HG03521 (cell line): ENCODE measurements around the gene HNRNPL.
"Not testable (repeated sequence)": the region's sequence is repeated elsewhere in the genome, so short reads cannot be mapped to it uniquely, and the experiment has no call there.

ENCODE experiments used
- ATAC-seq: cut with Tn5 transposase; IDR thresholded peaks from one replicate; pipeline ENCODE4 v1.9.1; 2021; ENCODE audit warnings: mild to moderate bottlenecking, moderate library complexity; ENCODE audit not compliant: unreplicated experiment

The HNRNPL gene

DNA sequence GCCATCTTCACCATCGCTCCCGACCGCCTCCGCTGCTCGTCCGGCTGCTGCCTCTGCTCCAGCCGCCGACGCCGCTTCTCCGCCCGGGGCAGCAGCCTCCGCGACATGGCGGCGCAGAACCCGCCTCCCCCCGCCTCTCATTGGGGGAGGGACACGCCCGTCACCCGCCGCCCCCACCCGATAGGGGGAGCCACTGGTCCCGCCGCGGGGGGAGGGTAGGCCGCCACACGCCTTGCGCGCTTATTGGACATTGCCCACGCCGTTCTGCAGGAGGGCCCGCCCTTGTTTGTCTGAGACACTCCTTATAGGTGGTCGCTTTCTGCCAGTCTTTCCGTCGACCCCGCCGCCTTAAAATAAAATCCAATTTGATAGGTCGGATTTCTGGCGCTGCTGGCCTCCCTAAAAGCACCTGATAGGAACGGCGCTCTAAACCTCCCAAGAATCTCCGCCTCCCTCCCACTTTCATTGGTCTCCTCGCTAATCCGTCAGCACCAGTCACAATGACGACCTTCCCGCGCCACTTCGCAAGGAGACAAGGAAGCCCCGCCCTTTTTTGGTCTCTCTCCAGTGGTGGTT lies at the start of gene HNRNPL:
TSS of gene HNRNPL (minus strand) at position 127 of the 576 bp plus-strand sequence. CDS start at position 107, 20 bp downstream.
- peak; percentile 52 for ATAC-seq

DNA sequence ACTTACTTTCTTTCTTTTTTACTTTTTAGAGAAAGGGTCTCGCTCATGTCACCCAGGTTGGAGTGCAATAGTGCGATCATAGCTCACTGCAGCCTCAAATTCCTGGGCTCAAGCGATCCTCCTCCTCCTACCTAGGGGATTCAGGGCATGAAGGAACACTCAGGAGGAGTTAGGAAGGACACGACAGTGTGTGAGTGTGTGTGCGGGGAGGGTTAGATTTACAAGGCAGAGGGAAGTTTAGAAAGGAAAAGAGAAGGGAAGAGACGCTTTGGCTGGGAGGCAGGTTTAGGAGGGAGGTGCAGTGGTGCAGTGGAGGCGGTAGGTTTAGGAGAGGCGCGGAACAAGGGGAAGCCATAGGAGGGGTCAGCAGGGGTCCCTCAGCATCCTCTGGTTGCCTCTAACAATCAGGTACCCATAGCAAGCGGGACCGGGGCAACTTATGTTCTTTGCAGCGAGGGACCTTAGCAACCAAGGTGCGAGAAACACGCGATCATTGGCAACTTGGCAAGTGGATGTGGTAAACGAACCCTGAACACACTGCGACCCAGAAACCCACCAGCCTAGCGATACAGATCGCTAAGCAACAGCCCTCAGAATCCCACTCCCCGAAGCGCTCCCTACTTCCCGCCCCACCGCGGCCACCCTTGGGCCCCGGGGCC lies 49.1 kb upstream of the HNRNPL start:
- no peak for ATAC-seq

DNA sequence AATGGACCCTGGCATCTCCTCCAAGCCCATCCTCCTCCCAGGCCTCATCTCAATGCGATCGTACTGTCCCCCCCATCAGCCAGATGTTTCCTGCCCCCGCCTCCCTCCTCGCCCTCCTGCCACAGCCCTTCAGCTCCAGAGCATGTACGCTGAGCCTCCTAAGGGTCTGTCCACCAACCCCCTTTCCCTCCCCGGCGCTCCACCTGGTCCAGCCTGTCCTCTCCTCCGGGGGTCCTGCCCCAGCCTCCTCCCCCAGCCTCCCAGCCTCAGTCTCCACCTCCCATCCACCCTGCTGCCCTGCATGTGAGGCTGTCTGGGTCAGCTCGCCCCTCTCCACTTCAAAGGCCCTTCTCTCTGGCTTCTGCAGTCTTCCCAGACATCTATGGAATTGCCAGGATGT lies 45.2 kb upstream of the HNRNPL start:
- no peak for ATAC-seq

DNA sequence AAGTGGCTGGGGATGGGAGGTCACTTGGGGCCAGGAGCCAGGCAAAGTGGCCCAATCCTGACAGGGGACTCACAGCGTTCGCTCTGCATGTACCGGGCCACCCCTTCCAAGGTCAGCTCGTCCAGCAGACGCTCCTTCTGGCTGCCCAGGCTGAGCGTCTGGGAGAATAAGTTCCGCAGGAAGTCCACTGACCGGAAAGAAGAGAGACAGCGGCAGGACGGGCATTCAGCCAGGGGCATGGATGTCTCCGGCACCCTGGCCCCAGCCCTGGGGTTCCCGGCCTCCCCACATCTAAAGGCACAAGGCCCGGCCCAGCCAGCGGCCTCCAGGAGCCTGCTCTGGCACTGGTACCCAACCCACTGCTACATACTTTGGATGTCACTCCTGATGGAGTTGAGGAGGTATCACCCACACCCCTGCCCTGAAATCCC lies 43.6 kb upstream of the HNRNPL start:
- no peak for ATAC-seq

DNA sequence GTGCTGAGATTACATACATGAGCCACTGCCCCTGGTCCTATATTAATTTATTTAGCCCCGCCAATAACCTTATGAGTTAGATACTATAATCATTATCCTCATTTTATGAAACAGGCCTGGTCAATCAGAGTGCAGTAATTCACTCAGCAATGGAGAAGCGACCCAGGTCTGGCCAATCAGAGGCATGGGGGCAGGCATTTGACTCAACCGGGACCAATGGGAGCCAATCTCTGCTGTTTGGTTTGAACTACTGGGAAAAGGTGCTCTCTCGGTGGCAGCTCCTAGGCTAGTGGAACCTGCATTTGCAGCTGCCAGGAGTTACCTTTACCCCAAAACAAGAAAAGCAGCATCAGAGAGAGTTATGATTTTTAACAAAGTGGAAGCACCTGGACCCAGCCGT lies 43.1 kb upstream of the HNRNPL start:
- no peak for ATAC-seq

DNA sequence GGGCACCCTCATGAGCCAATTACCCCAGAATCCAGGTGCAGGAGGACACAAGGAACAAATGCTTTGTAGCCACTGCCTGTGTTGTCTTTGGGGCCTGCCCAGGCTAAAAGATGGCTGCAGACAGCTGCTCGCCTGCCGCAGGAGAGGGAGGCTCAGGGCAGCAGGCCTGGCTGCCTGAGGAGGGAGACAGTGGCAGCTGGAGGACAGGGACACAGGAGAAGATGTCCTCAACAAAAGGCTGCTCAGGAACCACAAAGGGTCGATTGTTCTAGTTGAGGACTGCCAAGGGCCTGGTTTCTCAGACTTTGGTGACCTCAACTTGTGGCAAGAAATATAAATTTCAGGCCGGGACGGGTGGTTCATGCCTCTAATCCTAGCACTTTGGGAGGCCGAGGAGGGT lies 42.0 kb upstream of the HNRNPL start:
- no peak for ATAC-seq

DNA sequence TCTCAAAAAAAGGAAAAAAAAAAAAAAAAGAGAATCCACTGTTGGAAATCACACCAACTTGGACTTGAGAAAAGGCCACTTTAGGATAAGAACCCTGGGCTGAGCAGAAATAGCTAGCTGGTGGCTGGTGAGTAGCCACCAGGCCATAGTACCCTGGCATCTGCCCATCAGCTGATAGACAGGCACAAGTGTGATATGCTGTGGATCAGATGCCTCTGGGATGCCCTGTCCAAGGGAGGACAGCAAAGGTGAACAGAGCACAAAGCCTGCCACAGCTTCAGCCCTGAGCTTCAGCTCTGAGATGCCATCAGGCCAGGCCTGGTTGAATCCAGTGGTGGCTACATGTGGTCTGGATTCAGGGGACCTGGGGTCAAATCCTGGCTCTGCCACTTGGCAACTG lies 40.9 kb upstream of the HNRNPL start:
- no peak for ATAC-seq

DNA sequence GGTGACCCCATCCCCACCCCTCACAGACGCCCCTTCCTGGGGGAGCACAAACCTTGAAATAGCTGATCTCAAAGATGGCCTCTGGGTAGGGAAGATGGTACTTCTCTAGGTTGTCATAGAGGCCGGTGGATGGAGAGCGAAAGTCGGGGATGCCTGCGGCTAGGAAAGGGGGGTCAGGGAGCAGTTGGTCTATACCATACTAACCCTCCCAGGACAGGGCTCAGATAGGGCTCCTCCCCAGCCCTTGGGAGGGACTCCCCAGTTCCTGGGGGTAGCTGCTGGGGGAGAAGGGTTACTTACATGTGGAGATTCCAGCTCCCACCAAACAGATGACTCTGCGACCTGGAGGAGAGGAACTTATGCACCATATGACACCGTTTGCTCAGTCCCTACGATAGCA lies 40.0 kb upstream of the HNRNPL start:
- ATAC-seq, result no peak

DNA sequence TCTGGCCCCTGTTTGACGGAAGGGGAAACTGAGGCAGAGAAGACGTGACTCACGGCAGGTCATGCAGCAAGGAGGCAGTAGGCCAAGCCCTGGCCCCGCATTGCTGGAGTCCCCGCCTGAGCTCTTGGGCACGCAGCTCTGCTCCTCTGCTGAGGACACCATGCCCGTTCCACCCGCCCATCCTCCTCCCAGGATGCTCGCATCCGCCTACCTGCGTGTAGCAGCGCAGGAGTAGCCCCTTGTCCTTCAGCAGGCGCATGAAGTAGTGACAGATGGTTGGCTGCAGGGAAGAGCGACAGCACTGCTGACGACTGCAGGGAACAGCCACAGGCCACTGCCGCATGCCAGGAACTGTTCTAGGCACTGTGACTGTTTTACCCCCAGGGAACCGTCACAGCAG lies 39.1 kb upstream of the HNRNPL start:
- no peak for ATAC-seq

DNA sequence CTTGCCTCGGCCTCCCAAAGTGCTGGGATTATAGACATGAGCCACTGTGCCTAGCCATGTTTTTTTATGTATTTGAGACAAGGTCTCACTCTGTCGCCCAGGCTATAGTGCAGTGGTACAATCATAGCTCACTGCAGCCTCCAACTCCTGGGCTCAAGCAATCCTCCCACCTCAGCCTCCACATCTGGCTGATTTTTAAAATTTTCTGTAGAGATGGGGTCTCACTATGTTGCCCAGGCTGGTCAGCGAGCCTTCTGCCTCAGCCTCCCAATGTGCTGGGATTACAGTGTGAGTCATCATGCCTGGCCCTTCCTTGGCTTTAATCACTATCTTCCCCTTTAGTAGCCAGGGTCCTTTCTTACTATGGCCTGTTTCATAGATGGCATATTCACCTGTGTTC lies 34.9 kb upstream of the HNRNPL start:
- not testable (repeated sequence) for ATAC-seq

DNA sequence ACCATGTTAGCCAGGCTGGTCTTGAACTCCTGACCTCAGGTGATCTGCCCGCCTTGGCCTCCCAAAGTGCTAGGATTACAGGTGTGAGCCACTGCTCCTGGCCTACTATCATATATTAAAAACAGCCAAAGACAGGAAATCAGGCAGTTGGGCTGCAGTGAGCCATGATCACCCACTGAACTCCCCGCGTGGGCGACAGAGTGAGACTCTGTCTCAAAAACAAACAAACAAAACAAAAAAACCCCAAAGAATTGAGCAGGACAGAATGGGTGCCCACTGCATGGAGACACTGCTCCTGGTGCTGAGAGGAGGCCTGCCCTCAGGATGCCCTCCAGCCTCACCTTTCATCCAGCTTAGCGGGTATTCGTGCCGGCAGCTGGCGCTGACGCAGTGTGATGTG lies 33.5 kb upstream of the HNRNPL start:
- no peak for ATAC-seq

DNA sequence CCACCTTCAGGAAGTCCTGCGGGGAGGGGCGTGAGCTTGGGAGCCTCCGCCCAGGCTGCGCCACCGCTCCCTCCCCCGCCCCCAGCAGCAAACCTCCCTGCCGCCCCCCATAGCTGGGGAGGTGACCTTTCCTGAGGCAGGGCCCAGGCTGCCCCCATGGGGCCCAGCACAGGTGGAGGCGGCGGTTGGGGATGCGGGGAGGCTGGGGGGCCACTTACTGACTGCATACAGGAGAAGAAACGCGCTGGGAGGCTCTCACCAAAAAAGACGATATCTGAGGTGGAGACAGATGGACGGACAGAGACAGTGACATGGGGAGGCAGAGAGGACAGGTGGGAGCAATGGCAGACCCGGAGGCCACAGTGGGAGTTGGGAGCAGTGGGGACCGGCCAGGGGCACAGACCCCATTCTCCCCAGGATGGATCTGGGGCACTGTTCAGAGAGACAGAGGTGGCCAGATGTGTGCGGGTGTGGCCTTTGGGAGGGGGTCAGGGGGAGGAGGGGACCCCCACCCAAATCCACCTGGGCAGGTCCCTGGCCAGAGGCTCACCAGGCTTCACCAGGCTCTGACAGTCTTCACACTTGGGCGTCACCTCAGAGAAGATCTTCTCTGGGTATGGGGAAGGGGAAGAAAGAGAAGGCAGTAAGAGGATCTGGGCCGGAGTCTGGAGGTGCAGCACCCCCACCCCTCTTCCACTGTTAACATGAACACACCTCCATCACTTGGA lies 31.3 kb upstream of the HNRNPL start:
- ATAC-seq, result no peak

DNA sequence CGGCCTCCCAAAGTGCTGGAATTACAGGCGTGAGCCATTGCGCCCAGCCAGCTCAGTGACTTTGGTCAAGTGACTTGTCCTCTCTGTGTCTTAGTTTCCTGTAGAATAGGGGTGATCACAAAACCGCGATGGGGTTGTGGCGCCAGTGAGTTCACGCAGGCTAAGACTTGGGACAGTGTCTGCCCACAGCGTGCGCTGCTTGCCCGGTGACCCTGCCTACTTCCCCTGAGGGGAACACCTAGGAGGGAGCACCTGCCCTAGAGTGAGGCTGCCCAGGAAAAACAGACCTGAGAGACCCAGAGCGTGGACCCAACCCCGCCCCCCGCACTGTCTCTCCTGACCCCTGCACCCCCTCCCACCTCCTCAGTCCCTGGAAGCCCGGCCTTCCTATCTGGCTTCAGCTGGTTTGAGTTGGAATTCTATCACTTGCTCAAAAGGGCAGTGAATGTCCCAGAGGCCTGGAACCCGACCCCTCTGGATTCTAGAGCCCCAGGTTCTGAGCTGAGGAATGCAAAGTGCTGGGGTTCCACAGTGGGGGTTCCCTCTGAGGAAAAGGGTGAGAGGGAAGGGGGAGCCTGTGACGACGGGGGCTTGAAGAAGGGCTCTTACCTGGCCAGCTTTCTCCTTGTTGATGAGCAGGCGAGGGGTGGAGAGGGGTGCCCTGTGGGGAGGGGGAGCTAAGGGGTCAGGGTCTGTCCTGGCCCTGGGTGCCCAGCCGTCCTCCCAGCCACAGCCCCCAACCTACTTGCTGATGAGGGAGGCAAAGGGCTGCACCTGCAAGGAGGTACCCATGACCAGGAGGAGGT lies 30.5 kb upstream of the HNRNPL start:
- ATAC-seq, result no peak

DNA sequence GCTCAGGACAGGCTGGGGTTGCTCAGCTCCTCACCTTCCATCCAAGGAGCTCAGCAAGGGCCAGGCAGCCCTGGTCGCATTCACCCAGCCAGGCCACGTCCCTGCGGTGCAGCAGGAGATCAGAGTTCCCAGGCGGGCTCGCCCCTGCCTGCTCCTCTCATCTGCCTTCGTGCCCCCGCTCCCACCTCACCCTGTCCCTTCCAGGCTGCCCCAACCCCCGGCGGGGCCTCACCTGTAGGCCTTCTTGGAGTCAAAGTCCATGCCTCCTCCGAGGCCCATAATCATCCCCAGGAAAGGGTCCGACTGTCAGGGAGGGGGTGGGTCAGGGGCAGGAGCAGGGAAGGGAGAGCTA lies 29.6 kb upstream of the HNRNPL start:
- no peak for ATAC-seq

DNA sequence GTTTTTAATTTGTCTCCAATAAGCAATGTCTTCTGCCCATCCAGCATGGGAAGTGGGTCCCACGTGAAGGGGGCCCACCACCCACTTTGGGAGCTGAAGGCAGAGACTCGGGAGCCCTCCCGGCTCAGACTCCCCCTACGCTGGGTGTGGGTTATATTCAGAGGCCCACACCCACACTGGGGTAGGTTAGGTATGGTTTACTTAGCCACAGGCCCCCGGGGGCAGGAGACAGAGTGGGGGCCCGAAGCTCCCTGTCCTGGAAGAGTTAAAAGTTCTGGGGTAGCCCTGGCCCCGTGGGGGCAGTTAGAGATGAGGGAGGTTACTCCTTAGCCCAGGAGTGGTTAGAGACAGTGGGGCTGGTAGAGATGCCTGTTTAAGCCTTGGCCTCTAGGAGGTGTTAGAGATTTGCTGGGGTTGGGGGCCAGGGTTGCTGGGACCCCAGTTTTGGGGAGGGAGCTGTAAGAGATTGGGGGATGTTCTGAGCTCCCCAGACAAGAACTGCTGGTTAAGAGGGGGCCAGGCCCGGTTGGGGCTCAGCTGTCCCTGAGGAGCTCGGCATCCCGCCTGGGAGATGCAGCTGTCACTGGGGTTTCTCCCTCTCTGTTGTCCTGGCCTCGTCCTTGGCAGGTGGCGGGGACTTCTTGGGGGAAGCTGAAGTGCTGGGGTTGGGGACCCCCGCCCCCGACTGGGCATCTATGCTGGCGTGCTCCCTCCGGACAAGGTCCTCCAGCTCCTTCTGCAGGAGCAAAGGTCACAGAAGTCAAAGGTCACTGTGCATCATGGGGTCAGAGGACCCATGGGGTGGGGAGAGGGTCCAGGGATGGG lies 29.0 kb upstream of the HNRNPL start:
- ATAC-seq, result no peak

DNA sequence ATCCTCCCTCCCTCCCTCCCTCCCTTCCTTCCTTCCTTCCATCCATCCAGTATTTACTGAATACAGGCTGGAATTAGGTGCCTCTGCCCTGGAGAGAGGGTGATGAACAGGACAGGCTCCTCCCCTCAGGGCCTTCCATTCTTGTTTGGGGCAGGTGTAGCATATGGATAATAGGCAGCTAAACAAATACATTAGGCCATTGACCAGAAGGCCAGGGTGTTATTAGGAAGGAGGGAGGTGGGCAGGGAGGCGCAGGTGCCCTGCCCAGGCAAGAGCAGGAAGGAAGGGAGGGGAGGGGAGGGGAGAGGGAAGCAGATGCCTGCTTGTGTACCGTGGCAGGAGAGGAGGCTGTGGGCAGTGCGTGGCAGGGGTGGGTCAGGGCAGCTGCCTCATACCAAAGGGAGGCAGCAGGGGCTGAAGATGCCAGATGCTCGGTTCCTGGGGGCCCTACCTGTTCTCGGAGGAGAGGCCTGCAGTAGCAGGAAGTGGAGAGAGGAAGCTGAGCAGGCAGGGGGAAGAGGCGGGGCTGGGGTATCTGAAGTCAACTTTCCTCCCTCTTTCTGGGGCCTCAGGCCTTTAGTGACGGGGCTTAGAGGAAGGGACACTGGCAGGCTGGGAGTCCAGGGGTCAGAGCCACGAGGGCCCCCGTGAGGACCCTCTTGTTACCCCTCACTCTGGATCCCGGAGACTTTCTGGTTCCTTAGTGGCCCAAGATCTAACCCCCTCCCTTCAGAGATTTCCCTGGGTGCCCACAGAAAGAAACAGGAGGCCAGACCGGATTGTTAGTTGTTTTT lies 28.2 kb upstream of the HNRNPL start, which contains the start of gene RINL:
TSS of gene RINL (minus strand) at position 495 of the 794 bp plus-strand sequence. CDS start 1,533 bp downstream, outside the sequence.
- ATAC-seq, result no peak

DNA sequence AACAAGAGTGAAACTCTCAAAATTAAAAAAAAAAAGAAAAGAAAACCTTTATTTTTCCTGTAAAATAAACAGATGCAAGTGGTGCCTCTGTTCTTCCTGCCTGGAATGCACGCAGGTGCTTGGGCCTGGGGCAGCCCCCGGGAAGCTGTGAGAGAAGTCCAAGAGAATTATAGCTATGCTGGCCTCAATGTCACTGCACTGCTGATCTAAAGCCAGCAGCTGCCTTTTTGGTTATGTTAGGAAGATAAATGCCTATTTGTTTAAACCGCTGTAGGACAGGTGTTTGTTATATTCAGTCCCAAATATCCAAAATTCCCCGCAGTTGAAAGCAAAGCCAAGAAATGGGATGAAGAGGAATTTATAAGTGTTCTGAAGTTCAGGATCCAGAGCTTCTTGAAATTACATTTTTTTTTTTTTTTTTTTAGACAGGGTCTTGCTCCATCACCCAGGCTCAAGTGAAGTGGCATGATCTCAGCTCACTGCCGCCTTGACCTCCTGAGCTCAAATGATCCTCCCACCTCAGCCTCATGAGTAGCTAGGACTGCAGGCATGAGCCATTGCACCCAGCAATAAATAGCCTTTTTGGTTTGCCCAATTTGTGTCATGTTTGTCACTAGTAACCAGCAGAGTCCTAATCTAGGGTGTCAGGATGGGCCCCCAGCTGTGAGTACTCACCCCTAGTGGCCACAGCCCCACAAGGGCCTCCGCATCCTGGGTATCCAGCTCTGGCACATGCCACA lies 26.0 kb upstream of the HNRNPL start:
- no peak for ATAC-seq

DNA sequence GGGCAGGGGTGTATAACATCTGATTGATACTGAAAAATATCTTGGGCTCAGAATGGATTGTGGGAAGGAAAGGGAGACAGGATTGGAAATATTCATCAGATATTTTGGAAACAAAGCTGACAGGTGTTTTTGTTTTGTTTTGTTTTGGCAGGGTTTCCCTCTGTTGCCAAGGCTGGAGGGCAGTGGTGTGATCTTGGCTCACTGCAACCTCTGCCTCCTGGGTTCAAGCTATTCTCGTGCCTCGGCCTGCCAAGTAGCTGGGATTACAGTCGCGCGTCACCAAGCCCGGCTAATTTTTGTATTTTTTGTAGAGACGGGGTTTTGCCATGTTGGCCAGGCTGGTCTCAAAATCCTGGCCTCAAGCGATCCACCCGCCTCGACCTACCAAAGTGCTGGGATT lies 23.6 kb upstream of the HNRNPL start:
- ATAC-seq, result not testable (repeated sequence)

DNA sequence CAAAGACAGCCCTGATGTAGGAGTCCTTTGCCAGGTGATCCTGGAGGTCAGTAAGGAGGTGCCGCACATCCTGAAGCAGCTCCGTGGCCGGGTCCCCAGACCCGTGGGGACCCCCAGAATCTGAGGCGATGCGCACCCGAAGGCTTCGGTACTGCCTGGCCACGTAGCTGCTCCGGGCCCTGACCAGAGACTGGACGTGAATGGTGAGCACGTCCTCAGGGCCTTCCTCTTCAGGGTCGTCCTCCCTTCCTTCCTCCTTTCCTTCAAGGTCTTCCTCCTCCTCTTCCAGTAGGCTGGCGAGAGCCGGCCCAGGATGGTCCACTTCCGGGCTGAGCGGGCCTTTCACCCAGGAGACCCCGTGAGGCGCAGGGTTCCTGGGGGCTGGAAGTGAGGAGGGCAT lies 20.8 kb upstream of the HNRNPL start:
- no peak for ATAC-seq
